ENCODE data around the gene ZNF391. TPM values are rescaled to one million over a fixed set of nuclear protein-coding genes. Genes with fewer than 3 reads are reported as not detected.

ZNF391 gene
- total and polyA plus RNA-seq, 4 donors: 0.14 to 0.61 (median 0.27) TPM

DNA sequence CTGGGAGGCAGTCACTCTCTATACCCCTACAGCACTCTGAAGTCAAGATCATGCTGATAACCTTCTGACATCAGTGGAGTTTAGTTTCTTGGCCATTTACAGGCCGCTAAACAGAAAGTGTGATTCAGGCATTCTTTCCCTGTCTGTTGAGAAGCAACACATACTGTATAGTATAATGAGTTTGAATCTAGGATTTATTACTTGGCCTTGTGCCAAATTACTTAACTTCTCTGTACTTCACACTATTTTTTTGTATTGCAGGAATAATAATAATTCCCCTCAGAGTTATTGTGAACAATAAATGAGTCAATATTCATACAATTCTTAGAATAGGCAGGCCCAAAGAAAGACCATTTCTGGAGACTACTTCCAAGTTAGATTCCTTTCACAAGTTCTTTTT is 4.1 kb downstream of the ZNF391 start:
- H3K27ac ChIP-seq (ENCODE audit: low read depth in 1 of 2, low read length in 2 of 2): no peak overlapping the region
- no peaks in the 10 kb centered on the region for H3K36me3 ChIP-seq (ENCODE audit: control insufficient read depth in 4 of 4, insufficient read depth in 3 of 4, low read depth in 1 of 4, low read length in 3 of 4)
- 82% methylated on average over 1 of the region's 1 CpG for WGBS
- no peaks in the 10 kb centered on the region for H3K27me3 ChIP-seq (ENCODE audit: control insufficient read depth in 4 of 4, insufficient read depth in 4 of 4, low read length in 3 of 4)
- DNase-seq (ENCODE audit: low spot score): no peak
- TF ChIP-seq FOXA1 (IDR thresholded peaks at IDR 0.05) (no peak), SP1 (IDR thresholded peaks at IDR 0.05) (no peak), RAD21 (IDR thresholded peaks at IDR 0.05) (no peak), NR2F2 (IDR thresholded peaks at IDR 0.05) (no peak), YY1 (IDR thresholded peaks at IDR 0.05) (no peak), TAF1 (conservative IDR thresholded peaks at IDR 0.05) (no peak), GABPA (IDR thresholded peaks at IDR 0.05 in 1 of 2, conservative IDR thresholded peaks at IDR 0.05 in 1 of 2) (no peak), HNF4A (conservative IDR thresholded peaks at IDR 0.05) (no peak), ATF3 (IDR thresholded peaks at IDR 0.05) (no peak), JUND (IDR thresholded peaks at IDR 0.05) (no peak), EGR1 (IDR thresholded peaks at IDR 0.05; ENCODE audit: low read depth in 2 of 2) (no peak), FOXA2 (IDR thresholded peaks at IDR 0.05) (no peak)
- TF ChIP-seq, protein P1, sequence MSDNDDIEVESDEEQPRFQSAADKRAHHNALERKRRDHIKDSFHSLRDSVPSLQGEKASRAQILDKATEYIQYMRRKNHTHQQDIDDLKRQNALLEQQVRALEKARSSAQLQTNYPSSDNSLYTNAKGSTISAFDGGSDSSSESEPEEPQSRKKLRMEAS (IDR thresholded peaks at IDR 0.05): no peak
- TF ChIP-seq, protein P2, sequence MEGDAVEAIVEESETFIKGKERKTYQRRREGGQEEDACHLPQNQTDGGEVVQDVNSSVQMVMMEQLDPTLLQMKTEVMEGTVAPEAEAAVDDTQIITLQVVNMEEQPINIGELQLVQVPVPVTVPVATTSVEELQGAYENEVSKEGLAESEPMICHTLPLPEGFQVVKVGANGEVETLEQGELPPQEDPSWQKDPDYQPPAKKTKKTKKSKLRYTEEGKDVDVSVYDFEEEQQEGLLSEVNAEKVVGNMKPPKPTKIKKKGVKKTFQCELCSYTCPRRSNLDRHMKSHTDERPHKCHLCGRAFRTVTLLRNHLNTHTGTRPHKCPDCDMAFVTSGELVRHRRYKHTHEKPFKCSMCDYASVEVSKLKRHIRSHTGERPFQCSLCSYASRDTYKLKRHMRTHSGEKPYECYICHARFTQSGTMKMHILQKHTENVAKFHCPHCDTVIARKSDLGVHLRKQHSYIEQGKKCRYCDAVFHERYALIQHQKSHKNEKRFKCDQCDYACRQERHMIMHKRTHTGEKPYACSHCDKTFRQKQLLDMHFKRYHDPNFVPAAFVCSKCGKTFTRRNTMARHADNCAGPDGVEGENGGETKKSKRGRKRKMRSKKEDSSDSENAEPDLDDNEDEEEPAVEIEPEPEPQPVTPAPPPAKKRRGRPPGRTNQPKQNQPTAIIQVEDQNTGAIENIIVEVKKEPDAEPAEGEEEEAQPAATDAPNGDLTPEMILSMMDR (IDR thresholded peaks at IDR 0.05; ENCODE audit: low read depth, low read length, missing input control): no peak
- no peak overlapping the region for H3K4me3 ChIP-seq (ENCODE audit: low read depth in 1 of 3, low read length in 3 of 3)
- no peak overlapping the region for H3K9ac ChIP-seq (ENCODE audit: low read depth in 1 of 2, low read length in 2 of 2)
- peaks cover 0 to 4% (median 0%) of the 10 kb centered on the region in 4 donors for H3K9me3 ChIP-seq (ENCODE audit: control insufficient read depth in 4 of 4, low read length in 3 of 4)
- peaks cover 0 to 15% (median 4%) of the 10 kb centered on the region in 4 donors for H3K4me1 ChIP-seq (ENCODE audit: control insufficient read depth in 4 of 4, insufficient read depth in 4 of 4, low read length in 3 of 4)

DNA sequence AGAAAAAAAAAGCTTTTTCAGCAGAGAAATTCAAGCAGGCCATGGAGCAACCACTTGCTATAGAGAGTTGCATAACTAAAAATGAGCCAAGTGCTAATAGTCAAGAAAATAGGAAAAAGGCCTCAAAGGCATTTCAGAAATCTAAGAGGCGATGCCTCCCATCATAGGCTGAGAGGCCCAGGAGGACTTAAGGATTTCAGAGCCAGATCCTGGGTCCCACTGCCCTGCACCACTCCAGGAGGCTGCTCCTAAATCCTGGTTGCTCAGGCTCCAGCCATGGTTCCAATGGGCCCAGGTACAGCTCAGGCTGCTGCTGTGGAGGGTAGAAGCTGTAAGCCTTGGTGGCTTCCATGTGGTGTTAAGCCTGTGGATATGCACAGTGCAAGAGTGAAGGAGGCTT is 5.5 kb downstream of the ZNF391 start:
- no peak overlapping the region for H3K9ac ChIP-seq (ENCODE audit: low read depth in 1 of 2, low read length in 2 of 2)
- no peak overlapping the region for H3K4me3 ChIP-seq (ENCODE audit: low read depth in 1 of 3, low read length in 3 of 3)
- TF ChIP-seq, protein P2 (IDR thresholded peaks at IDR 0.05; ENCODE audit: low read depth, low read length, missing input control): no peak
- no peak for TF ChIP-seq JUND (IDR thresholded peaks at IDR 0.05)
- TF ChIP-seq TAF1 (conservative IDR thresholded peaks at IDR 0.05): no peak
- TF ChIP-seq RXRA (IDR thresholded peaks at IDR 0.05): no peak
- no peak for DNase-seq (ENCODE audit: low spot score)
- no peak overlapping the region for H3K27ac ChIP-seq (ENCODE audit: low read depth in 1 of 2, low read length in 2 of 2)
- WGBS: 96% methylated on average over 1 of the region's 1 CpG
- no peaks in the 10 kb centered on the region for H3K27me3 ChIP-seq (ENCODE audit: control insufficient read depth in 4 of 4, insufficient read depth in 4 of 4, low read length in 3 of 4)
- H3K36me3 ChIP-seq (ENCODE audit: control insufficient read depth in 4 of 4, insufficient read depth in 3 of 4, low read depth in 1 of 4, low read length in 3 of 4): no peaks in the 10 kb centered on the region
- peaks cover 4 to 5% (median 4%) of the 10 kb centered on the region in 4 donors for H3K9me3 ChIP-seq (ENCODE audit: control insufficient read depth in 4 of 4, low read length in 3 of 4)
- H3K4me1 ChIP-seq (ENCODE audit: control insufficient read depth in 4 of 4, insufficient read depth in 4 of 4, low read length in 3 of 4): peaks cover 0 to 3% (median under 1%) of the 10 kb centered on the region in 4 donors

Measured in liver (tissue), 9 donors.